Measurements from ENCODE around the gene KCNA3.

- TF ChIP-seq, protein P1, sequence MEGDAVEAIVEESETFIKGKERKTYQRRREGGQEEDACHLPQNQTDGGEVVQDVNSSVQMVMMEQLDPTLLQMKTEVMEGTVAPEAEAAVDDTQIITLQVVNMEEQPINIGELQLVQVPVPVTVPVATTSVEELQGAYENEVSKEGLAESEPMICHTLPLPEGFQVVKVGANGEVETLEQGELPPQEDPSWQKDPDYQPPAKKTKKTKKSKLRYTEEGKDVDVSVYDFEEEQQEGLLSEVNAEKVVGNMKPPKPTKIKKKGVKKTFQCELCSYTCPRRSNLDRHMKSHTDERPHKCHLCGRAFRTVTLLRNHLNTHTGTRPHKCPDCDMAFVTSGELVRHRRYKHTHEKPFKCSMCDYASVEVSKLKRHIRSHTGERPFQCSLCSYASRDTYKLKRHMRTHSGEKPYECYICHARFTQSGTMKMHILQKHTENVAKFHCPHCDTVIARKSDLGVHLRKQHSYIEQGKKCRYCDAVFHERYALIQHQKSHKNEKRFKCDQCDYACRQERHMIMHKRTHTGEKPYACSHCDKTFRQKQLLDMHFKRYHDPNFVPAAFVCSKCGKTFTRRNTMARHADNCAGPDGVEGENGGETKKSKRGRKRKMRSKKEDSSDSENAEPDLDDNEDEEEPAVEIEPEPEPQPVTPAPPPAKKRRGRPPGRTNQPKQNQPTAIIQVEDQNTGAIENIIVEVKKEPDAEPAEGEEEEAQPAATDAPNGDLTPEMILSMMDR (IDR thresholded peaks at IDR 0.05), result no peak
- TF ChIP-seq POLR2A (IDR thresholded peaks at IDR 0.05) (no peak), POLR2AphosphoS5 (IDR thresholded peaks at IDR 0.05) (no peak), EP300 (IDR thresholded peaks at IDR 0.05) (no peak)
Measured at GRCh38 chr1:110626889-110627288, 47.9 kb downstream of the KCNA3 start.

All from stomach (tissue), 4 donors.